Activated CD8-positive, alpha-beta T cell treated with anti-CD3 and anti-CD28 coated beads for 36 hours (primary cell): ENCODE measurements around the gene HMCN1. TPM values are rescaled to one million over a fixed set of nuclear protein-coding genes. Genes with fewer than 3 reads are reported as not detected.
"Not testable (repeated sequence)": the region's sequence is repeated elsewhere in the genome, so short reads cannot be mapped to it uniquely, and the experiment has no call there.

ENCODE experiments used
- ATAC-seq: fragments of 200-7000 bp; cut with Tn5 transposase; one replicate; pipeline ENCODE4 v1.10.0; 2021; ENCODE audit warnings: mild to moderate bottlenecking, moderate library complexity
- CTCF ChIA-PET: fragments of 350-600 bp; sonication (Branson Sonifier 250); formaldehyde crosslinking; loops from one replicate; lab custom pipeline; 2021; ENCODE audit warnings: antibody characterized with exemption; lab: Charles Lee
- POLR2A ChIA-PET: fragments of 350-600 bp; sonication (Branson Sonifier 250); formaldehyde crosslinking; loops from one replicate; lab custom pipeline; 2021; ENCODE audit warnings: antibody characterized with exemption; lab: Charles Lee
- DNase-seq: peaks from one replicate; pipeline ENCODE4 v3.0.0-alpha.2; 2020
- H3K27ac Mint-ChIP-seq: one replicate; pipeline ENCODE4 v1.8.0; 2021; ENCODE audit warnings: mild to moderate bottlenecking, mixed read lengths
- H3K27me3 Mint-ChIP-seq: one replicate; pipeline ENCODE4 v1.8.0; 2021; ENCODE audit warnings: mixed read lengths
- H3K36me3 Mint-ChIP-seq: one replicate; pipeline ENCODE4 v1.8.0; 2021; ENCODE audit warnings: low read depth, mixed read lengths
- H3K4me1 Mint-ChIP-seq: one replicate; pipeline ENCODE4 v1.8.0; 2021; ENCODE audit warnings: low read depth, mixed read lengths
- H3K4me3 Mint-ChIP-seq: one replicate; pipeline ENCODE4 v1.8.0; 2021; ENCODE audit warnings: mild to moderate bottlenecking, moderate library complexity, mixed read lengths
- H3K9me3 Mint-ChIP-seq: one replicate; pipeline ENCODE4 v1.8.0; 2021; ENCODE audit warnings: mixed read lengths
- CTCF ChIP-seq: fragments of 200-600 bp; IDR thresholded peaks from one replicate; pipeline ENCODE4 v1.8.0; 2022; ENCODE audit warnings: antibody characterized with exemption, mild to moderate bottlenecking
- intact Hi-C: fragments of 100-400 bp; cut with micrococcal nuclease; formaldehyde crosslinking; loops from one replicate; pipeline ENCODE4 v1.10.0; 2022
- total RNA-seq, 2 experiments: library from RNA; stranded (reverse); gene quantifications; one replicate each; pipeline ENCODE4 v1.2.3, GENCODE V29; 2021

HMCN1 gene
- total RNA-seq, 2 experiments from 2014 or later: not detected

- Mint-ChIP-seq H3K27me3 (peaks cover 15% of the 10 kb centered on the region), H3K27ac (no peak overlapping the region), H3K4me1 (no peaks in the 10 kb centered on the region), H3K9me3 (no peaks in the 10 kb centered on the region), H3K4me3 (no peak overlapping the region), H3K36me3 (no peaks in the 10 kb centered on the region)
- intact Hi-C loops: no loop called here
- no peak for TF ChIP-seq CTCF
- ATAC-seq: no peak
- ChIA-PET POLR2A (no interaction called here), CTCF (no interaction called here)
- no peak for DNase-seq
Measured at GRCh38 chr1:185787238-185787637, 53.0 kb downstream of the HMCN1 start.

- TF ChIP-seq CTCF: no peak
- Mint-ChIP-seq H3K27ac (no peak overlapping the region), H3K36me3 (no peaks in the 10 kb centered on the region), H3K4me1 (no peaks in the 10 kb centered on the region), H3K27me3 (peaks cover 9% of the 10 kb centered on the region), H3K9me3 (no peaks in the 10 kb centered on the region), H3K4me3 (no peak overlapping the region)
- POLR2A ChIA-PET: no interaction called here
- intact Hi-C loops: no loop called here
- CTCF ChIA-PET: no interaction called here
- DNase-seq (no peak), ATAC-seq (no peak)
Measured at GRCh38 chr1:185788386-185788785, 54.2 kb downstream of the HMCN1 start.

- no peak for TF ChIP-seq CTCF
- DNase-seq (no peak), ATAC-seq (no peak)
- intact Hi-C loops: no loop called here
- Mint-ChIP-seq H3K4me3 (no peak overlapping the region), H3K27me3 (peaks cover 9% of the 10 kb centered on the region), H3K36me3 (no peaks in the 10 kb centered on the region), H3K9me3 (no peaks in the 10 kb centered on the region), H3K4me1 (no peaks in the 10 kb centered on the region), H3K27ac (no peak overlapping the region)
- ChIA-PET CTCF (no interaction called here), POLR2A (no interaction called here)
Measured at GRCh38 chr1:185789501-185790193, 55.5 kb downstream of the HMCN1 start.

- Mint-ChIP-seq H3K4me1 (no peaks in the 10 kb centered on the region), H3K27me3 (peaks cover 8% of the 10 kb centered on the region), H3K36me3 (no peaks in the 10 kb centered on the region), H3K4me3 (no peak overlapping the region), H3K27ac (no peak overlapping the region), H3K9me3 (no peaks in the 10 kb centered on the region)
- intact Hi-C loops: no loop called here
- ATAC-seq (no peak), DNase-seq (no peak)
- ChIA-PET CTCF (no interaction called here), POLR2A (no interaction called here)
- no peak for TF ChIP-seq CTCF
Measured at GRCh38 chr1:185790194-185790735, 56.1 kb downstream of the HMCN1 start.

- Mint-ChIP-seq H3K27me3 (peaks cover 7% of the 10 kb centered on the region), H3K27ac (no peak overlapping the region), H3K4me3 (no peak overlapping the region), H3K36me3 (no peaks in the 10 kb centered on the region), H3K9me3 (peaks cover 2% of the 10 kb centered on the region), H3K4me1 (no peaks in the 10 kb centered on the region)
- TF ChIP-seq CTCF: no peak
- ATAC-seq (no peak), DNase-seq (no peak)
- ChIA-PET POLR2A (no interaction called here), CTCF (no interaction called here)
- intact Hi-C loops: no loop called here
Measured at GRCh38 chr1:185792040-185792439, 57.8 kb downstream of the HMCN1 start.

GRCh38 chr1:185794495-185794894, 60.3 kb downstream of the HMCN1 start:
- H3K4me1 Mint-ChIP-seq, H3K27me3 Mint-ChIP-seq, H3K4me3 Mint-ChIP-seq, intact Hi-C loops, H3K36me3 Mint-ChIP-seq, DNase-seq, CTCF ChIA-PET, POLR2A ChIA-PET, ATAC-seq, H3K27ac Mint-ChIP-seq: not testable (repeated sequence)
- H3K9me3 Mint-ChIP-seq: peaks cover 11% of the 10 kb centered on the region
